ENCODE results near the gene QSER1.
"Not testable (repeated sequence)": the region's sequence is repeated elsewhere in the genome, so short reads cannot be mapped to it uniquely, and the experiment has no call there.

Gene QSER1

DNA sequence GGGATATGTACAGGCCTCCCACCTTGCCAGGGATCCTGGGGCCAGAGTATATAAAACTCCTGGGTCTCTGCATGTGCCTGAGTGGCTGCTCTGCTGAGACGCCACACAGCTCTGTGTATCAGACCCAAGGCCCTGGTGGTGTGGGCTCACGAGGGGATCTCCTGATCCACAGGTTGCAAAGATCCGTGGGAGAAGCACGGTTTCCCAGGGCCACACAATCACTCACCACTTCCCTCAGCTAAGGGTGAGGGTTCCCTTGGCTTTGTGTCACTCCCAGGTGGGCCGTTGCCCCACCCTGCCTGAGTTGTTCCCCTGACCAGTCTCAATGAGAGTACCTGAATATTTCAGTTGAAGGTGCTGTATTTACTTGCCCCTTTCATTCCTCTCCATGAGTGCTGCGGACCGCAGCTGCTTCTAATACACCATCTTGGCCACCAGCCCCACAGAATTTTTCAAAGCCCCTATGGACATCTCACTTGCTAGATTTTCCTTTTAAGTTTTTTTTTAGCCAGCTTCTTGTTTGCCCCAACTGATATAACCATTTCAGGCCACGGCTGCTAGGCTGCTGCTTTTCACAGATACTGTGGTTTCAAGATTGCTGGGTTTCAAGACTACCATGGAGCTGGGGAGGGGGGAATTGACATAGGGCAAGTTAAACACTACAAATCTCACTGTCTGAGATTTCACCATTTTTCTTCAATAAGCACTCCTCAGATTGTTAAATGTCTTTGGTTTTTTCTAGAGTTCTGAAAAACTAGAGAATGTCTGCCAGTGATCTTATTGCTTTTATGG lies 109.3 kb downstream of the QSER1 start:
- DNase-seq (ENCODE audit: low spot score): no peak

DNA sequence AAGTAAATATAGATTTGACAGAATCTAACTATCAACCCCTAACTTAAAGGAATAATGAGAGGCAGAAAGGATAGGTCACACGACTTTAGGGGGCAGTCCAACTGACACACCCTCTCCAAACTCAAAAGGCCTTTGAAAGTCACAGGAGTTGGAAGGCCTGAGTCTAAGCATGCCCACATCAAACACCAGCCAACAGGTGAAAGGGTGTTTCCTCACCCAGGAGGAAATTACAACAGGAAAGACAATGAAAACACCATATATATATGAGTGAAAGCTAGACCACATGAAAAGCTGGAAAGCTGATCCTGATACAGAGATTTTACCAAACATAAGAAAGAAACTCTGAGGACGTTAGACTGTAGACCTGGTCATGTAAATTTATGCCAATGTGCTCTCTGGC lies 112.6 kb downstream of the QSER1 start:
- DNase-seq (ENCODE audit: low spot score): peak; percentile 15

DNA sequence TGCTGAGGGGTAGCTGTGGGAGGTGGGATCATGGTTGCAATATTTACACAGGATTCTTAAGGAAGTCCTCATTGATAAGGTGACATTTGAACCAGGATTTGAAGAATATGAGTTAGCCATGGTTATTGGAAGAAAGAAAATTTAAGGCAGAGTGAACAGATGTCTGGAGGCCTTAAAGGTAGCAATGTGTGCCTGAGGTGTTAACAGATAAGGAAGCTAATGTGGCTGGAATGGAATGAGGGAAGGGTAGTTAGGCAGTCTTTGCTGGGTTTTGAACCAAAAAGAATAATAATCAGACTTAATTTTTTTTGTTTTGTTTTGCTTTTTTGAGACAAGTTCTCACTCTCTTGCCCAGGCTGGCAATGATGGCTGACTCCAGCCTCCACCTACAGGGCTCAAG lies 113.4 kb downstream of the QSER1 start:
- no peak for DNase-seq (ENCODE audit: low spot score)

DNA sequence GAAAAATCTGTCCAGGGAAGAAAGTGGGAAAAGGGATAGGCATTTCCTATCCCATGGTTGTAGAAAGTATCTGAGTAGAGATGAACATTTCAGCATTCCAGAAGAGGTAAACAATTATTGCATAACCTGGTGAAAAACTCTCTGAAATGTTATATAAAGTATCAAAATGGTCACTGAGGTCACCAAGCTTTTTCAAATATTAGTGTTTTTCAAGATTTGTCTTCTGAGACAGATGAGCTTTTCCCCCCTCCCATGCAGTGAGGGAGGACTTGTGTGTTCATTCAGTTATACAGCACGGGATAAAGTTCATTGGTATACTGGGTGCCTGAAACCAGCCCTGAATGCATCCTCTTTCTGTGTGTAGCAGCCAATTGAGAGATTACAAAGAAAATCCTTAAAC lies 121.1 kb downstream of the QSER1 start:
- DNase-seq (ENCODE audit: low spot score): no peak

DNA sequence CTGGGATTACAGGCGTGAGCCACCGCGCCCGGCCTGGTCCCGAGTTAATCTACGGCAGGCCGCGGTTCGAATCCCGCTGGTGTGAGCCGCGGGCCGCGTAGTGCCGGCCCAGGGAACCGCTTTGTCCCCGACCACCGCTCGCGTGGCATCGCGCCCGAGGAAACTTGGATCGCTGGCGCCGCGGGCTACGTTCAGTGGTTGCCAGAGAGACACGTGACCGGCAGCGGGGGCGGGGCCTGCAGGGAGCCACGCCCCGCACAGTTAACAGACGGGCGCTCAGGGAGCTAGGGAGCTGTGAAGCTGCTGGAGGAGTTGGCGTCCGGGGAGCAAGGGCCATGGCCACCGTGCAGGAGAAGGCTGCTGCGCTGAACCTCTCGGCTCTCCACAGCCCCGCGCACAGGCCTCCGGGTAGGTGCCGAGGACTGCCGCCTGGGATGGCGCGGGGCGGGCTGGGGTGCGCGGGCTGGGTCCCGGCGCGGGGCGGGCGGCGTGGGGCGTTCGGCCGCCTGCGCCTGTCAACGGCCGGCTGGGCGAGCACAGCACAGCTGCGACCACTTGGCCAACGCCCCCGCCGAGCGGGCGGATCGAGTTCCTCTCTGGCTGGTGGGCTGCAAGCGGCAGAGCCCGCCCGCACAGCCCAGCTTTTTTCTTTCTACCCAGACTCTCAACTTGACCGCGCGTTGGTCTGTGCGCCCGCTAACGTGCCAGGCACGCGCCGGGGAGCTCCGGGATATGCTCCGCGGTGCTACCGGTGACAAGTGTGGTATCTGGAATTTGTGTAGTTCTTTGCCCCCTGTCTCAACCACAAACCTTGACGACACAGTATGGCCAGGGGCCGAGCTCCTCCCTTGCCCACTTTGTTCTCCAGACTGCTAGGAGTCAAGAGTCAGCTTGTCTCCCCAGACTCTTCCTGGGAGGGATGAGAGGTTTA lies 123.3 kb downstream of the QSER1 start, which contains the start of gene DEPDC7:
Gene DEPDC7, plus strand, starts transcription at position 258 of the 931 bp plus-strand sequence. Its CDS starts 78 bp downstream, at position 336.
- peak; percentile 62 for DNase-seq (ENCODE audit: low spot score)

DNA sequence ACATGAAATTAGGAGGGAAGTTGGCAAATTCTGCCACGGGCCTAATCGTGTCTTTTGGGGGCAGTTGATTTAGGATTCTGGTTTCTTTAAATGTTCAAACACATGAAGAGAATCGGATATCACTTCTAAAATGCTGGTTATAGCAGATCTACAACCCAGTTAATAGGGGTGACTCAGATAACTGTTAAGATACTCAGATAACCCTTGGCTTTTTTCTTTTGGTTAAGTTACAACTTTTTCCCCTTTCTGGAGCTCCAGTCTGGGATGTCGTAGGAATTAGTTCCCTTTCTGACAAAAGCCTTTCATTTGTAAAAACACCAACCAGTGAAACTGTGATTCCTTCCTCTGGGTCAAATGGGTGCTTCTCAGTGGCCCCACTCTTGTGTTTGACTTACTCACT lies 124.0 kb downstream of the QSER1 start:
- DNase-seq (ENCODE audit: low spot score): no peak

DNA sequence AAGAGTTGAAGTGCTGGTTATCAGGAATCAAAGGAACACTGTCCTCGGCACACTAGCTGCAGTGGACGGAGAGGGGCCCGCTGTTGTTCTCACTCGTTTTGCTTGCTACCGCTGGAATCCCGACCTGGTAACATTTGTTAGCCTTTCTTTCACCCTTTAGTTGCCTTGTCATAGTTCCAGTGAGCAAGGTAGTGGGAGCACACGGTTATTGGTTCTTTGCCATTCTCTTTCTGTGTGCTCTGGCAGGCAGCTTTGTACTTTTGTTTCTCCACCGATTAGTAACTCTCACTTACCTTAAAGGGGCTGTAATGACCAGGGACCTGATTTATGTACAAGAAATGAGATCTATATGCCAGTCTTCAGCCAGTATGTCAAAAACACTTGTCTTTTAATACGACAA lies 124.9 kb downstream of the QSER1 start:
- no peak for DNase-seq (ENCODE audit: low spot score)

DNA sequence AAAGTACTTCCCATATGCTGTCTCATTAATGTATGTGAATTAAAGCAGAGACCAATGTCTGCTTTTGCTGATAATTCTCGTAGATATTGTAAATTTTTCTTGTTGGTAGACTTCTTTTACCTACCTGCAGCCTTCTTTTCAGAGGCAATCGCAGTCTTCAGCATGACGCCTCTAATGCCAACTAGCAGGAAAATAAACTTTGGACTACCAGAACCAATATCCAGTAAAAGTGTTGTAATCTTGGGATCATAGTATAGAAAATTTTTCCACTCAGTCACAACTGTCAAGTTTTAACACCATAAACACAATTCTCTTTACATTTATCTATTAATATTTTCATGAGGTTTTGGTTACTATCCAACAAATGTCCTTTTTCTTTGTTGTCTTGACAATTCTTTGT lies 125.4 kb downstream of the QSER1 start:
- DNase-seq (ENCODE audit: low spot score): no peak

DNA sequence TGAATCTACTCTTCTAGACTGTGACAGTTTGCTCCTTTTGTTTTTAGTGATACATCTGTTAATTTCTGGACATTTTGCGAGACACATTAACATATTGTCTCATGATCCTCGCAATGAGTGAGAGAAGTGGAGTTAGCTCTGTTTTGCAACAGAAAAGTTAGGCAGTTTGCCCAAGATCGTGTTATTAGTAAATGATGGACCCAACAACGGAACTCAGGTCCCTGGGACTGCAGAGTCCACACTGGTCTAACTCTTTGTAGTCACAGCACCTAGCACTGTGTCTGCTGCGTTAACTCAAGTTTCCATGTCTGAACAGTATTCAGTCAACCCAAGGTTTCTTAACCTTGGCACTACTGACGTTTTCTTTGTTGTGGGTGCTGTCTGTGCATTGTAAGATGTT lies 126.2 kb downstream of the QSER1 start:
- DNase-seq (ENCODE audit: low spot score): no peak

DNA sequence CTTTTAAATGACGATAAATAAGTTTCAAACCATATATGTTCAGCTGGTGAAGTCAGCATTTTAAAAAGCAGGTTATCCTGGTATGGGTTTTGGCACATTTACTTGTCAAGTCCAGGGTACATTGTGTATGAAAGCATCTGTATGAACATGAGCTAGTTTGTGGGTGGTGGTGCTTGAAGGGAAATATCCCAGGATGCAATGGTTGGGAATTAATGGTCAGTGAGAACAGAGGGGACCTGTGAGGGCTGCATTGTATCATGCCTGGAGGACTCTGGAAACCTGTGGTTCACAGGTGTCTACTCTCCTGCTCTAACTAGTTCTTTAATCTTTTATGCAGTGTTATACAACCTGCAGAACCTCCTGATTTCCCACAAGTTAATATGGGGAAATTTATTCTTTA lies 128.9 kb downstream of the QSER1 start:
- DNase-seq (ENCODE audit: low spot score): no peak

DNA sequence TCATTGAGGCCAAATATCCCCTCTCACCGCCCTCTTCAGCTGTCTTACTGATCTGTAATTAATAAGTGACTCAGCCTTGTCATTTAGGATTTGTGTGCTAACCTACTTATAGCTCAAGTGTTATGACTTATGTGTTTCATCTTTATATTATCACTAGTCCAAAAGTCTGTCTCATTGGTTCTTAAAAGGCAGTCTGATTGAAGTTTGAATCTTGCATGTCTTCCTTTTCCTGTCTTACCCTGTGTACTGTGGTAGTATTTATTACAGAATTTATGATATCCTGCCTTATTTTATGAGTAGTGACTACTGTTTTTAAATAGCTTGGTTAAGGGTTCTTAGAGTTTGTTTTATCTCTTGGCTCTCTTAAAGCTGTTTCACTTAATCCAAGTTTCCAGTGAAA lies 129.3 kb downstream of the QSER1 start:
- DNase-seq (ENCODE audit: low spot score): no peak

DNA sequence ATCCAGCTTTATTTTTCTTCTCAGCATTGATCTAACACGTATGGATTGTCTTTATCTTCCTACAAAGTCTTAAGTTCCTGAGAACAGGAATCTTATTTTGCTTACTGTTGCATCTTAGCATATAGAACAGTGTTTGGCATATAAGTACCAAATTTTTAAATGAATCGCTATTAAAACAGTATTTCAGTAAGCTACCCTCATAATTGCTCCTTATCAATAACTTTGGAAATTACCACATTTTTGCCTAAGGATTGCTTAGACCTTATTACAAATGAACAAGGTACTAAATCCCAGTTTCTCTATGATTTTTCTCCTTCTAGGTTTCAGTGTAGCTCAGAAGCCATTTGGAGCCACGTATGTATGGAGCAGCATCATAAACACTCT lies 132.7 kb downstream of the QSER1 start:
- DNase-seq (ENCODE audit: low spot score): no peak

DNA sequence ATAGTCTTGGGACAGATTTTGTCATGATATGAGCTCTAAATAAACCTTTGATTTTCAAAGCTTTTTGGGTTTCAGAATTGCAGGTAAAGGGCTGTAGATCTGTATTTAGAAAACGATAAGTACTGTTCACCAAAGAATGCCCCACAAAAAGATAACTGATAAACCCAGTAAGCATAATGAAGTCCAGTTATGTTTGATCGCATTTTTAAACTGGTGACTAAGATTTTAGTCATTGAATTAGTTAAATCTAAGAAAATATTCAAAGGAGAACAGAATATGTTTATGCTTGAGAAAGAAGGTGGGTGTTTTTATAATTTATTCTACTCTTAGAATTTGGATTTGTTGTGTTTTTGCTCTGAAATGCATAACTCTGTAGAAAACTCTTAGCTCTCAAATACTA lies 134.6 kb downstream of the QSER1 start:
- DNase-seq (ENCODE audit: low spot score): no peak

DNA sequence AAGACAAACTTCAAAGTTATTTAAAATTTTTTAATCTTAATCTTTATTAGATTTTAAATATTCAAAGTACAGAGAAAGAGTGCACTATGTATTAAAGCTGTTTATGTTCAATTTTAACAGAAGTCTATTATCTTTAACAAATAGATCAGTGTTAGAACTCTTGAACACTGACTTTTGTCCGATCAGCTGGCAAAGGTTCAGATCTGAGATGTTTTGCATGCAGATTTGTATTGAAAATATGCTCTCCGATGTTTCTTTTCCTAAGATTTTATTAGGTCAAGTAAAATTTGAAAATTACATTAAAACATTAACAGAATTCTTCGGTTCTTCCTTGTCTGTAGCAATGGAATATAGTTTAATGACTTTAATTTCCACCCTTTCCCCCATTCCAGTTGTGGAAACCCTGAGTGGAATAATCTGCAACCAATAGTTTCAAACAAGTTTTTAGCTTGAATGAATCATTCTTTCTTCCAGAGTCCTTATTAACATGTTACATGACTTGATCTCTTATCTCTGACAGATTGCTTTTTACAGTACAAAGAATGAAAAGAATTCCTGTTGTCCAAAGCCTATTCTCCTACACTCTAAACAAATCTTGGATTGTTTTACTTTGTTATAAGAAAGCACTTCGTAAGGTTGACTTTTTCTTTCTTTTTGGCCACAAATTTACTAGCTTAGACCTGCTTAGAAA lies 135.4 kb downstream of the QSER1 start:
- no peak for DNase-seq (ENCODE audit: low spot score)

DNA sequence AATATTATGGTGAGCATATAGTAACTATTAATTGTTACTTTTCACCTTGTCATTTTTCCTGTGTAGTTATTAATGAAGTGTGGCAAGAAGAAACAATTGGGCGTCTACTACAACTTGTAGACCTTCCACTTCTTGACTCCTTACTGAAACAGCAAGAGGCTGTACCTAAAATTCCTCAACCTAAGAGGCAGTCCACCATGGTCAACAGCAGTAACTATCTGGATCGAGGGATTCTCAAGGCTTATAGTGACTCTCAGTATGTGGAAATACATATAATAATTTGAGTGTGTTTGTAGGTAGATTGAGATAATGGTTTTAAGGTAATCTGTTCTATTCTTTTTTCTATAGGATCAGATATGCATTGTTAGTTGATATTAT lies 135.9 kb downstream of the QSER1 start:
- DNase-seq (ENCODE audit: low spot score): no peak

DNA sequence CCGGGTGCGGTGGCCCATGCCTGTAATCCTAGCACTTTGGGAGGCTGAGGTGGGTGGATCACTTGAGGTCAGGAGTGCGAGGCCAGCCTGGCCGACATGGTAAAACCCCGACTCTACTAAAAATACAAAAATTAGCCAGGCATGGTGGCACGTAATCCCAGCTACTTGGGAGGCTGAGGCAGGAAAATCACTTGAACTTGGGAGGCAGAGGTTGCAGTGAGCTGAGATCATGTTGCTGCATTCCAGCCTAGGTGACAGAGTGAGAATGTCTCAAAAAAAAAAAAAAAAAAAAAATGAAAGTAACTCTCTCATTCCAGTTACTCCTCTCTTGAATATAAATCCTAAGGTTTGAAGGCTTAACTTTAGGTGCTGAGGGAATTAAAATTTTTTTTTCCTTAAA lies 136.6 kb downstream of the QSER1 start:
- not testable (repeated sequence) for DNase-seq (ENCODE audit: low spot score)

Data from activated CD4-positive, alpha-beta T cell treated with anti-CD3 and anti-CD28 coated beads, Interleukin-2, Interleukin-4, amounts not matched to agents 100 ng/mL and 50 ng/mL, durations not matched to agents 16 hours and 8 hours (primary cell).